Activated naive CD4-positive, alpha-beta T cell treated with Interleukin-2 at 50 U/mL for 16 hours (primary cell): ENCODE data around the gene BACH2.

Experiments
- DNase-seq: peaks from one replicate; pipeline ENCODE4 v3.0.0-alpha.2; 2020

The BACH2 gene

DNA sequence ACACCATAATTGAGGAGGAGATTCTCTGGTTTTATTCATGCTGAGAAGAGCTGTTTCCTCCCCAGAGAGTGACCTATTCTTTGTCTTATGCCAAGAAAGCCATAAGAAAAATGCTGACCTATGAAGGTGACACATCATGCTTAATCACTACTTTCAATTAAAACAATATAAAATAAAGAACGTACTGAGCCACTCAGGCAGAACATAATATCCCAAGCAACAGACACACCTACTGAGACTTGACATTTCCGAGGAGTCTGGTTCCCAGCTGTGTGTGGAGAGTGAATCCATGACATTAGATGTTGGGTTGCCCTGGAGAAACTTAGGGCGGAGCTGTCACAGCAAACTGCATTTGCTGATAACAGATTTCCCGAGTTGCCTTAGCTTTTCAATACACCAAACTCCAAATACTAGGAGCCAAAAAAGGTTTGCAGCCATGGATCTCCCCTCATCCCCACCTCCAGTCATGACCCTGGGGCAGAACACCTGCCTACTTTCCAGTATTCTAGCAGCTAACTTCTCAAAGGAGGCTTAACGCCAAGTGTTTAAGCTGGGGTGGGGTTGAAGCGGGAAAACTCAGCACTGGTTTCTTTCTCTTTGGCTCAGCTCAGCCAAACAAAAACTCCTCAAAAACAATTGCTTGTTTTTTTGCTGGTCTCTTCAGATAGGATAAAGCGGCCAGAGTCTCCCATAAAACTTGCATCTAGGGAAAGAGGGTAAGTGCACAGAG is 92.2 kb downstream of the BACH2 start:
- no peak for DNase-seq

- no peak for DNase-seq
Measured at GRCh38 chr6:90203672-90204071, 93.0 kb downstream of the BACH2 start.

DNA sequence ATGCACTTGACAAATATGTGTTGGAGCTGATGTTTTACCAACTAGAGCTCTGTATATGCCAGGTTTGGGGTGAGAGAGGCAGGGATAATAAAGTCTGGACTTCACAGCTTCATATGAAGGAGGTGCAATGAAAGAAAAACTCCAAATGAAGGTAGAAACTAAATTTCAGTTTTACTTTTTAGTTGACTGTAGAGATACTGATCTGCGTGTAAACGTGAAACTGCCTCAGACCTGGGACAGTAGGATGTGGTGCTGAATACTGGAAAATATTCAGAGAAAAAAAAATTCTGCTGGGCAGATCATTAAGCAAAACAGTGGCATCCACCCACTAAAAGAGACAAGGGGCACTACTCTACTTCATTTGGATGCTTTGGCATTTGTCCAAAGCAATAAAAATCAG is 94.5 kb downstream of the BACH2 start:
- no peak for DNase-seq

DNA sequence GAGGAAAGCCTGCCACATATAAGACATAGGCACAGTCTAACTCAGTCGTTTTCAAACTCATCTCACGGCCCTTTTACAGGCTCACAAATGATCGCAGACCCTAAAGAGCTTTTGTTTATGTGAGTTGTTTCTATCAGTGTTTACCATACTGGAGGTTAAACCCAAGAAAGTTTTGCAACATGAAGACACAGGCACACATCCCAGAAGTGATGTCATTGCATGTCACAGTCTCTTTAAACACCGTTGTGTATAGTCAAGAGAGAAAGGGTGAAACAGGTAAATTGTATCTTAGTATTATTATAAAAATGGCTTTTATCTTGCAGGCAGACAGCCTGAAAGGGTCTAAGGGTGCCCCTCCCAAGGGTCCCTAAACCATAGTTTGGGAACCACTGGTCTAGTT is 96.7 kb downstream of the BACH2 start:
- DNase-seq: no peak

- no peak for DNase-seq
Measured at GRCh38 chr6:90198758-90199425, 97.8 kb downstream of the BACH2 start.

- DNase-seq: no peak
Measured at GRCh38 chr6:90197854-90198496, 98.7 kb downstream of the BACH2 start.

GRCh38 chr6:90195094-90195829 is 101.4 kb downstream of the BACH2 start:
- DNase-seq: no peak

DNA sequence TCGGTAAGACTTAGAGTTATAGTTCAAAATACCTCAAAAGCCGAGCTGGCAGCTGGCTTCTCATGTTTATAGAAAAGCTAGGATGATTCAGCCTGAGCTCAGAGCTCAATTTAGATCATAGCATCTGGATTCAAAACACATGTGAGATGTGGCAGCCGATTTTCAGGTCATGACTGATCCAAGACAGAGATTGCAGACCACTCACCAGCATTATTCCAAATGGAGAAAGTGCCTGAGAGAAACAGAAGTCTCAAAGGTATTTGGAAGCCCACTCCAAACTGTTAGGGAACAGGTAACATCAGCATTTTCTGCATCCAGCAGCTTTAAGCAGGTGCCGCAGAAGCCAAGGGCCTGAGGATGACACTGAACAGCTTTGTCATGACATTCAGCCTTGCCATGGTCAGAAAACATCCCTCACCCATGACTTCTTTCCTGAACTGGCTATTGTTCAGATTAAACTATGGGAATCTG is 102.2 kb downstream of the BACH2 start:
- no peak for DNase-seq

- DNase-seq: no peak
Measured at GRCh38 chr6:90193359-90193758, 103.3 kb downstream of the BACH2 start.

DNA sequence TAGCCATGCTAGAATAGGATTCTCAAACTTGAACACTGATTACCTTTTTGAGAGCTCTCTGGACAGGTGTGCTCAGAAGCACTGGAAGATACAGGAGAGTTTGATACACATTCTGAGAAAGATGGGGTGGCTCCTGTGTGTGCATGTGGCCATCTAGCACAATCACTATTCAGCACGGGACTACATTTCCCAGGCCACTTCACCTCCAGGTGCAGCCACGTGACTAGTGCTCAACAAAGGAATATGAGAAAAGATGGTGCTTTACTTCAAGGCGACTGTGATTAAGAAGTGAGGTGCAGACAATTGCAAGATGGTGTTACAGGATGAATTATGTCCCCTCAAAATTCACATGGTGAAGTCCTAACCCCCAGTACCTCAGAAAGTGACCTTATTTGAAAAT is 103.8 kb downstream of the BACH2 start:
- DNase-seq: no peak

DNA sequence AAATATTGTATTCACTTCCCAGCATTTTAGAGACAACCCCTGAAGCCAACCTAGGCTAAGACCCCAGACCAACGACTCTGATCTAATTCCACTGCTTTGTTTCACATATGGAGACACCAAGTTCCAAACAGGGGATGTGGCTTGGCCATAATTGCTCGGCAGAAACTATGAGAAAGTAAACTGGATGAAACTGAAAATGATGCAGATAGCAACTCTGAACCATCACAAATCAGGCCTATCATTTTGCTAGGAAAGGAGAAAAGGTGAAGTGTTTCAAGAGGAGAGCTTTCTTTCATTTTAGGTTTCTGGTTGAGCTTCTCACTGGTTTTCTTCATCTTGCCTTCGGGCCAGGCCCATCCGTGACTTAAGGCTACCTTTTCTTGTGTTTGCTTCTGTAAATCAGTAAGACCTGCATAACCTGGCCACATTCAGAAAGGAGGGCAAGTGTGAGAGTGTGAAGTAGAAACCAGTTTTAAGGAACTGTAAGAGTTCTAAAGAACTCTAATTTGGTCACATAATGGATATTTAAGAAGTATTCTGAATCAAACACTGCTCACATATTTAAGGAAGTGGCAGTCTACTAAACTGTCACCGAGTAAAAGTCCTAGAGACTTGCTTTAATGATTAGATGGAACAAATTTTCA is 105.8 kb downstream of the BACH2 start:
- no peak for DNase-seq

DNA sequence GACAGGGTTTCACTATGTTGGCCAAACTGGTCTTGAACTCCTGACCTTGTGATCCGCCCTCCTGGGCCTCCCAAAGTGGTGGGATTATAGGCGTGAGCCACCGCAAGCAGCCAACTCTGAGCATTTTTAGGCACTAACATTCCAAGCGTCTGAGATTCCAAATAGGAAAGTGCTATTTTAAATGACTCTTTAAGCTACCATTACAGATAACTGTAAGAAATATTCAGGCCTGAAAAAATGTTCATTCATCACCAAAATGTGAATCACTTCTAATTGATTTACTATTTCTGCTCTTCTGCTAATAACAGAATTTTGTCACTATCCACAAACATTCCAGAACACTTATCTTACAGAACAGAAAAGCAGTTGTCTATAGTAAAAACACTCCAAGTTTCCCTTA is 106.5 kb downstream of the BACH2 start:
- DNase-seq: no peak

GRCh38 chr6:90187437-90188121 is 109.1 kb downstream of the BACH2 start:
- no peak for DNase-seq

- DNase-seq: no peak
Measured at GRCh38 chr6:90186637-90187371, 109.8 kb downstream of the BACH2 start.

DNA sequence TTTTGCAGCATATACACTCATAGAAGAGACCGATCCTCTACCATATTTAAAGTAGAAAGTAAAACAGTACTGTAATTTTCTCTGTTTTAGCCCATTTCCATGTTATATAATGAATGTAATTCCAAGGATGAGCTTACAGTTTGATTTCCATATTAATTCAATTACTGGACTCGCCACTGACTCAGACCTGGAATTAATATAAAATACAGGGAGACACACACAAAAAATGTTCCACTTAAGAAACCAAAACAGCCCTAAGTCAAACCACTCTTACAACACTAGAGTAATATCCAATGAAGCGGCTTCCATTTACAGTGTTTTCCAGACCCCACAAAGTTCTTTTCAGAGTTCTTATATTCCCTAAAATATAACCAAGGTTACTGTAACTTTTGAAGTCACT is 110.6 kb downstream of the BACH2 start:
- DNase-seq: no peak

DNA sequence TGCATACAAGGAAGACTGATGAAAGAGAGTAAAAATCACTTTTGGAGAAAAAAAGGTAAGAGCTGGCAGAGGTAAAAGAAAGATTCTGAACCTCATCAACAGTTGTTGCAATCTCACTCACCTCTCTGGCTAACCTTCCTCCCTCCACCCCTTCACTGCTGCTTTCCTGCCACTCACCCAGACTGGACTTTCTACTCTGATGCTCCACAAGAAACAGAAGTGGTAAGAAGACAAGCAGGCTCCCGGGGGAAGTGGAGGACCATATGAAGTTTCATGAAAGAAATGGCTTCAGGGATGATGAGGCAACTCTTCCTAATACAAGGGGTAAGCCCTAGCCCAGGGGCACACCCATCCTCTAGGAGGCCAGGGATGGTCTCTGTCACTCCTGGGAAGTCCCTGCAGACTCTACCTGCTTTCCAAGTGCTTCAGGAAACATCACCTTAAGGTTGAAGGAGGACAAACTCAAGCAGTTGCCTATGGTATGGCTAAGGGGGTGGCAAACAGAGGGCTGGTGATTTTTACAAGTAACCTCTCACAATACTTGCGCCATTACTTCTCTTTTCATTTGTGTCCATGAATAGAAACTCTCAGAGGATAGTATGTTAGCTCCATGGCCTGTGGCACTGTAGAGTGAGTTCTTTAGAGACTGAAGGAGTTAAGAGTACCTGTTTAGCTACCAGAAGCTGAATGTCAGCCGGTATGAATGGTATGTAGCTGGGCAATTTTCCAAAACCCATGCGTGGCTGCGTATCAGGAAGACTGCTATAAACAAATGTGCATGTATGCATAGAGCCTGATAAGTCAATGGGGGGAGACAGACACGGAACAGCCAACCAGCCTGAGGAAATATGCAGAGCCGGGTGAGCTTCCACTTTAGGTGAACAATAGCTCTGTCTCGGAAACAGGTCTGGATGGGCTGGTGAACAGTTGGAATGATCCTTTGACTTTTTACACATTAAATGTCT is 112.0 kb downstream of the BACH2 start:
- DNase-seq: no peak

- DNase-seq: no peak
Measured at GRCh38 chr6:90183587-90184333, 112.9 kb downstream of the BACH2 start.

DNA sequence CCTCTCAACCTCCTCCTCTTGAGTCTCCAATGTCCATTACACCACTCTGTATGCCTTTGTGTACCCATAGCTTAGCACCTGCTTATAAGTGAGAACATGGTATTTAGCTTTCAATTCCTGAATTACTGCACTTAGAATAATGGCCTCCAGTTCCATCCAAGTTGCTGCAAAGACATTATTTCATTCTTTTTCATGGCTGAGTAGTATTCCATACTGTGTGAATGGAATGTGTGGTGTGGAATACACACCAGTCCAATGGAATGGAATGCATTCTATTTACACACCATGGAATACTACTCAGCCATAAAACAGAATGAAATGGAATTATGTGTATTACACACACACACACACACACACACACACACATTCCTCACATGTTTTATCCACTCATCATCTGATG is 116.1 kb downstream of the BACH2 start:
- no peak for DNase-seq
